ENCODE measurements around the gene HNRNPA0. TPM values are rescaled to one million over a fixed set of nuclear protein-coding genes. Genes with fewer than 3 reads are reported as not detected.

Gene HNRNPA0
- total and polyA plus RNA-seq, 9 of the 15 experiments (the other 6 are each of a cell fraction or from before 2014, with no cell fraction given), result 5.0 to 33.3 (median 10.7) TPM

GRCh38 chr5:137753691-137754187 lies 424 bp downstream of the HNRNPA0 start (continued):
- no peak for TF ChIP-seq TSHZ1 (CRISPR knock-in tag; IDR thresholded peaks at IDR 0.05)
- TF ChIP-seq HOXB6 (CRISPR knock-in tag; IDR thresholded peaks at IDR 0.05; ENCODE audit: borderline replicate concordance), result no peak
- no peak for TF ChIP-seq THAP7 (CRISPR knock-in tag; IDR thresholded peaks at IDR 0.05)
- TF ChIP-seq ZKSCAN3 (CRISPR knock-in tag; IDR thresholded peaks at IDR 0.05), result no peak
- TF ChIP-seq RERE (CRISPR knock-in tag; IDR thresholded peaks at IDR 0.05; ENCODE audit: borderline replicate concordance), result no peak
- 0 out of 2 replicates have a peak, but pooled peaks have one; percentile 68 for TF ChIP-seq TRIM25 (IDR thresholded peaks at IDR 0.05; ENCODE audit: borderline replicate concordance)
- no peak for TF ChIP-seq ESRRB (CRISPR knock-in tag; IDR thresholded peaks at IDR 0.05; ENCODE audit: borderline replicate concordance)
- no peak for TF ChIP-seq SMAD3 (CRISPR knock-in tag; conservative IDR thresholded peaks at IDR 0.05)
- no peak for TF ChIP-seq PML (IDR thresholded peaks at IDR 0.05; ENCODE audit: low read length)
- TF ChIP-seq ZNF696 (CRISPR knock-in tag; conservative IDR thresholded peaks at IDR 0.05), result no peak
- TF ChIP-seq CREBBP (IDR thresholded peaks at IDR 0.05; ENCODE audit: low read depth, low read length), result no peak
- no peak for TF ChIP-seq SRSF7 (optimal IDR thresholded peaks at IDR 0.05; ENCODE audit: low read depth, low read length)
- no peak for TF ChIP-seq EZH2 (IDR thresholded peaks at IDR 0.05; ENCODE audit: borderline replicate concordance, low read depth, low read length)
- no peak for TF ChIP-seq TAF15 (IDR thresholded peaks at IDR 0.05; ENCODE audit: low read depth, low read length)
- no peak for TF ChIP-seq E2F3 (CRISPR knock-in tag; IDR thresholded peaks at IDR 0.05)
- TF ChIP-seq SMAD4 (CRISPR knock-in tag; conservative IDR thresholded peaks at IDR 0.05), result no peak
- no peak for TF ChIP-seq TBP (optimal IDR thresholded peaks at IDR 0.05; ENCODE audit: low read depth, low read length)

All from K562 (cell line).